IPS-20b (cell line): Measurements from ENCODE around the gene CNBP.
"Not testable (repeated sequence)": the region's sequence is repeated elsewhere in the genome, so short reads cannot be mapped to it uniquely, and the experiment has no call there.

Source experiments
- H3K27ac ChIP-seq: one replicate; pipeline ENCODE4 v1.5.1; 2013; ENCODE audit warnings: low read length
- H3K27me3 ChIP-seq: 2 replicates; pipeline ENCODE4 v1.6.1; 2013; ENCODE audit warnings: mild to moderate bottlenecking, low read length, inconsistent platforms; ENCODE audit not compliant: insufficient read depth
- H3K36me3 ChIP-seq: 2 replicates; pipeline ENCODE4 v1.6.1; 2013; ENCODE audit warnings: low read depth, mild to moderate bottlenecking, inconsistent platforms, low read length, moderate library complexity; ENCODE audit not compliant: insufficient read depth
- H3K4me1 ChIP-seq: 2 replicates; pipeline ENCODE4 v1.6.1; 2013; ENCODE audit warnings: mild to moderate bottlenecking, control low read depth, inconsistent platforms, low read length, moderate library complexity; ENCODE audit not compliant: insufficient read depth
- H3K4me3 ChIP-seq: 2 replicates; pipeline ENCODE4 v1.5.1; 2013; ENCODE audit warnings: mild to moderate bottlenecking, low read length, inconsistent platforms
- H3K9ac ChIP-seq: 2 replicates; pipeline ENCODE4 v1.6.1; 2013; ENCODE audit warnings: low read depth, mild to moderate bottlenecking, inconsistent platforms, low read length, moderate library complexity
- H3K9me3 ChIP-seq: 2 replicates; pipeline ENCODE4 v1.6.1; 2013; ENCODE audit warnings: mild to moderate bottlenecking, low read depth, low read length, inconsistent platforms; ENCODE audit not compliant: insufficient read depth

Gene CNBP

GRCh38 chr3:129160891-129161859 is 22.5 kb downstream of the CNBP start, which contains the start of gene ISY1:
ISY1 (minus strand) TSS chr3:129161063; CDS start chr3:129160975, 88 bp downstream.
- Histone ChIP-seq H3K27me3 (no peaks in the 10 kb centered on the region), H3K36me3 (peaks cover 32% of the 10 kb centered on the region), H3K9ac (peak within 1 kb of the TSS; percentile 93), H3K4me1 (peaks cover 11% of the 10 kb centered on the region; the same call in 1 of the 2 replicates), H3K4me3 (peak within 1 kb of the TSS; percentile 86), H3K27ac (peak within 1 kb of the TSS; percentile 88), H3K9me3 (no peaks in the 10 kb centered on the region)

GRCh38 chr3:129144786-129145185 is 38.9 kb downstream of the CNBP start:
- Histone ChIP-seq H3K9ac (no peak overlapping the region), H3K27ac (no peak overlapping the region), H3K36me3 (peaks cover 35% of the 10 kb centered on the region), H3K9me3 (no peaks in the 10 kb centered on the region), H3K4me1 (no peaks in the 10 kb centered on the region), H3K27me3 (no peaks in the 10 kb centered on the region), H3K4me3 (no peak overlapping the region)

- H3K4me3 ChIP-seq, H3K9ac ChIP-seq, H3K27me3 ChIP-seq, H3K9me3 ChIP-seq, H3K27ac ChIP-seq, H3K4me1 ChIP-seq: not testable (repeated sequence)
- H3K36me3 ChIP-seq, result peaks cover 42% of the 10 kb centered on the region
Observed at GRCh38 chr3:129141011-129141410, 42.7 kb downstream of the CNBP start.

- Histone ChIP-seq H3K4me1 (no peaks in the 10 kb centered on the region), H3K4me3 (no peak overlapping the region), H3K9ac (no peak overlapping the region), H3K9me3 (no peaks in the 10 kb centered on the region), H3K36me3 (peaks cover 35% of the 10 kb centered on the region), H3K27me3 (no peaks in the 10 kb centered on the region), H3K27ac (no peak overlapping the region)
Observed at GRCh38 chr3:129139911-129140310, 43.8 kb downstream of the CNBP start.

- H3K9me3 ChIP-seq, H3K4me1 ChIP-seq, H3K27ac ChIP-seq, H3K9ac ChIP-seq, H3K4me3 ChIP-seq, H3K27me3 ChIP-seq: not testable (repeated sequence)
- peaks cover 53% of the 10 kb centered on the region for H3K36me3 ChIP-seq
Observed at GRCh38 chr3:129136275-129136674, 47.4 kb downstream of the CNBP start.

- Histone ChIP-seq H3K36me3 (peaks cover 62% of the 10 kb centered on the region), H3K9me3 (no peaks in the 10 kb centered on the region), H3K4me3 (no peak overlapping the region), H3K9ac (no peak overlapping the region), H3K4me1 (no peaks in the 10 kb centered on the region), H3K27ac (no peak overlapping the region), H3K27me3 (no peaks in the 10 kb centered on the region)
Observed at GRCh38 chr3:129132097-129132866, 51.4 kb downstream of the CNBP start.

GRCh38 chr3:129131465-129132088 is 52.1 kb downstream of the CNBP start:
- Histone ChIP-seq H3K36me3 (peaks cover 62% of the 10 kb centered on the region), H3K9ac (no peak overlapping the region), H3K4me3 (no peak overlapping the region), H3K4me1 (no peaks in the 10 kb centered on the region), H3K27ac (no peak overlapping the region), H3K27me3 (no peaks in the 10 kb centered on the region), H3K9me3 (no peaks in the 10 kb centered on the region)

- H3K36me3 ChIP-seq, result peaks cover 62% of the 10 kb centered on the region
Observed at GRCh38 chr3:129130291-129130813, 53.3 kb downstream of the CNBP start.

GRCh38 chr3:129128357-129129155 is 55.1 kb downstream of the CNBP start:
- Histone ChIP-seq H3K9ac (no peak overlapping the region), H3K36me3 (peaks cover 48% of the 10 kb centered on the region), H3K27ac (no peak overlapping the region), H3K27me3 (no peaks in the 10 kb centered on the region), H3K4me1 (no peaks in the 10 kb centered on the region), H3K4me3 (no peak overlapping the region), H3K9me3 (no peaks in the 10 kb centered on the region)

More at GRCh38 chr3:129130291-129130813, 53.3 kb downstream of the CNBP start:
- Histone ChIP-seq H3K9ac (no peak overlapping the region), H3K27ac (no peak overlapping the region), H3K4me3 (no peak overlapping the region), H3K27me3 (no peaks in the 10 kb centered on the region), H3K4me1 (no peaks in the 10 kb centered on the region), H3K9me3 (no peaks in the 10 kb centered on the region)

GRCh38 chr3:129126726-129127280 is 56.9 kb downstream of the CNBP start:
- H3K4me3 ChIP-seq, result no peak overlapping the region
- no peaks in the 10 kb centered on the region for H3K9me3 ChIP-seq
- peaks cover 31% of the 10 kb centered on the region for H3K36me3 ChIP-seq
- no peak overlapping the region for H3K9ac ChIP-seq
- no peaks in the 10 kb centered on the region for H3K4me1 ChIP-seq
- no peaks in the 10 kb centered on the region for H3K27me3 ChIP-seq
- H3K27ac ChIP-seq, result no peak overlapping the region
